Lower lobe of right lung (tissue), 2 donors: ENCODE measurements around the gene WNT4. TPM values are rescaled to one million over a fixed set of nuclear protein-coding genes. Genes with fewer than 3 reads are reported as not detected.

ENCODE experiments used
- ATAC-seq, 2 donors: fragments of 200-7000 bp; cut with Tn5 transposase; one replicate each; pipeline ENCODE4 v1.9.1; 2020 to 2022; ENCODE audit warnings: mild to moderate bottlenecking in 2 of 2, moderate library complexity in 2 of 2
- DNase-seq: peaks from one replicate; pipeline ENCODE4 v3.0.0-alpha.2; 2020
- H3K27ac ChIP-seq: fragments of 200-600 bp; one replicate; pipeline ENCODE4 v1.8.0; 2022
- H3K27me3 ChIP-seq: fragments of 200-600 bp; one replicate; pipeline ENCODE4 v1.8.0; 2022; ENCODE audit warnings: low read depth
- H3K36me3 ChIP-seq: fragments of 200-600 bp; one replicate; pipeline ENCODE4 v1.8.0; 2022; ENCODE audit warnings: mild to moderate bottlenecking
- H3K4me1 ChIP-seq: fragments of 200-600 bp; one replicate; pipeline ENCODE4 v1.8.0; 2022
- H3K4me3 ChIP-seq: fragments of 200-600 bp; one replicate; pipeline ENCODE4 v1.8.0; 2022; ENCODE audit warnings: mild to moderate bottlenecking
- H3K9me3 ChIP-seq: fragments of 200-600 bp; one replicate; pipeline ENCODE4 v1.8.0; 2022
- intact Hi-C: fragments of 100-400 bp; cut with DNase I; formaldehyde crosslinking; loops from one replicate; pipeline ENCODE4 v1.11.0; 2022
- total RNA-seq: library from RNA; stranded (reverse); fragmentation: NEBNext Ultra II Directional; extraction: Animal tissue kit (Norgen Biotek cat#: 25700); gene quantifications from one replicate; pipeline ENCODE4 v1.2.1, GENCODE V29; 2021
- TF ChIP-seq, protein P1 (sequence below): fragments of 200-600 bp; IDR thresholded peaks from one replicate; pipeline ENCODE4 v1.8.0; 2022; ENCODE audit warnings: antibody characterized with exemption, mild to moderate bottlenecking
- donor health status: DM: no; HTN: yes; CAD: no; lungs with severe emphysema.

The WNT4 gene
- total RNA-seq, 1 donor from 2014 or later = 3.8 TPM

DNA sequence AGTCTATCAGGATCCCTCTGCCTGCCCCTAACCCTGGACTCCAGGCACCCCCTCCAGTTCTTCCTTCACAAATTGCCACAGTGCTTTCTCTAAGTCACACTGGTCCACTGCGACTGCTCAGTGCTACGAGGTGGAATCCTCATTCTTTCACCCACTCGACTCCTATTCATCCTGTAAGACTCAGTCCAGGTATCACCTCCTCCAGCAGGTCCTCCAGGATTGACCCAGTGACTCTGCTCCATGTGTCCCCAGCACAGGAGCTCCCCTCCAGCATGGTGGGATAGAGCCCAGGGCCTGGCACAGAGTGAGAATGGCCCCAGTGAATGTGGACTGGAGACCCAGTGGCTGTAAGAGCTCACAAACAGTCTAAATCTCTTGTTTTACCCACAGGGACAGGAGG is 45.5 kb upstream of the WNT4 start:
- Histone ChIP-seq H3K4me3 (no peak overlapping the region), H3K27ac (no peak overlapping the region), H3K27me3 (peaks cover 28% of the 10 kb centered on the region), H3K4me1 (no peaks in the 10 kb centered on the region), H3K36me3 (no peaks in the 10 kb centered on the region), H3K9me3 (no peaks in the 10 kb centered on the region)
- DNase-seq (no peak), ATAC-seq (no peak)
- intact Hi-C loops = no loop called here
- TF ChIP-seq, protein P1, sequence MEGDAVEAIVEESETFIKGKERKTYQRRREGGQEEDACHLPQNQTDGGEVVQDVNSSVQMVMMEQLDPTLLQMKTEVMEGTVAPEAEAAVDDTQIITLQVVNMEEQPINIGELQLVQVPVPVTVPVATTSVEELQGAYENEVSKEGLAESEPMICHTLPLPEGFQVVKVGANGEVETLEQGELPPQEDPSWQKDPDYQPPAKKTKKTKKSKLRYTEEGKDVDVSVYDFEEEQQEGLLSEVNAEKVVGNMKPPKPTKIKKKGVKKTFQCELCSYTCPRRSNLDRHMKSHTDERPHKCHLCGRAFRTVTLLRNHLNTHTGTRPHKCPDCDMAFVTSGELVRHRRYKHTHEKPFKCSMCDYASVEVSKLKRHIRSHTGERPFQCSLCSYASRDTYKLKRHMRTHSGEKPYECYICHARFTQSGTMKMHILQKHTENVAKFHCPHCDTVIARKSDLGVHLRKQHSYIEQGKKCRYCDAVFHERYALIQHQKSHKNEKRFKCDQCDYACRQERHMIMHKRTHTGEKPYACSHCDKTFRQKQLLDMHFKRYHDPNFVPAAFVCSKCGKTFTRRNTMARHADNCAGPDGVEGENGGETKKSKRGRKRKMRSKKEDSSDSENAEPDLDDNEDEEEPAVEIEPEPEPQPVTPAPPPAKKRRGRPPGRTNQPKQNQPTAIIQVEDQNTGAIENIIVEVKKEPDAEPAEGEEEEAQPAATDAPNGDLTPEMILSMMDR = no peak

DNA sequence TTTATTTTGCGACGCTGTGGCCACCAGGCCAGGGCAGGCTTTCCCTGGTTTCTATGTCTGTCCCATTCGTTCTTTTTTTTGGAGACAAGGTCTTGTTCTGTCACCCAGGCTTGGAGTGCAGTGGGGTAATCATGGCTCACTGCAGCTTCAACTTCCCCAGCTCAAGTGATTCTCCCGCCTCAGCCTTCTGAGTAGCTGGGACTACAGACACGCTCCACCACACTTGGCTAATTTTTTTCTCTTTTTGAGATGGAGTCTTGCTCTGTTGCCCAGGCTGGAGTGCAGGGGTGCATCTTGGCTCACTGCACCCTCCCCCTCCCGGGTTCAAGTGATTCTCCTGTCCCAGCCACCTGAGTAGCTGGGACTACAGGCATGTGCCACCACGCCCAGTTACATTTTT is 43.4 kb upstream of the WNT4 start:
- H3K36me3 ChIP-seq = no peaks in the 10 kb centered on the region

DNA sequence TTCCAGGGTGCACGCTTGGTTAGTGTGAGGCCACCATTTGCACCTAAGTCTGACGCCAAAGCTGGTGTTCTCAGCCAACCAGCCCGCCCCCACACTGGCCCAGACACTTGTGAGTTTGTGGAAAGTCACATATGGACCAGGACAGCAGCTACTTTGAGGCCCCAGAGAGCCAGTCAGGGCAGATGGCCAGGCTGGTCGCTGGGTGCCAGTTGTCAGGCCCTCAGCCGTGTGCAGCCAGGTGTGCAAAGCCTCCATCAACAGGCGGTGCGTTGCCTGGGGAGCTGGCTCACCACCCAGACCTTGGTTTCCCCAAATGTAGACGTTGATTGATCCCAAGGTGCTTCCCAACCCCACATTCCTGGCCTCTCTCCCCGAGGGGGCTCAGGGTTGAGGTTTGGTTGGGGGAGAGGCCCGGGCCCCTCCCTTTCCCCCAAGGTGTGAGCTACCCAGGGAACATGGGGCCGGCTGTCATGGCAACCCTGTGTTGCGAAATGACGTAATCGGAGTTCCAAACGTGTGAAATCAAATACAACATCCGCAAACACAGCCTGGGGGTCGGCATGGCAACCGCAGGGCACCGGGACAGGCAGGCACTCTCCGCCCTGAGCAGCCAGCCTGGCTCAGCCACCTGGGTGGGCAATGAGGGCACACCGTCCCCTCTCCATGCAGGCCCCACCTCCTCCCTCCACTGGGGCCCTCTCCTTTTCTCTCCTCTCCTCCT is 42.2 kb upstream of the WNT4 start:
- no peak overlapping the region for H3K27ac ChIP-seq
- ATAC-seq = peak; percentile 65 to 71
- DNase-seq = peak; percentile 65
- H3K4me1 ChIP-seq = no peaks in the 10 kb centered on the region
- H3K4me3 ChIP-seq = no peak overlapping the region
- intact Hi-C loops = no loop called here
- TF ChIP-seq, protein P1 = no peak
- H3K27me3 ChIP-seq = peaks cover 28% of the 10 kb centered on the region
- no peaks in the 10 kb centered on the region for H3K9me3 ChIP-seq
- H3K36me3 ChIP-seq = no peaks in the 10 kb centered on the region

More for the DNA sequence above, 43.4 kb upstream of the WNT4 start:
- Histone ChIP-seq H3K4me3 (no peak overlapping the region), H3K27me3 (peaks cover 28% of the 10 kb centered on the region), H3K4me1 (no peaks in the 10 kb centered on the region), H3K9me3 (no peaks in the 10 kb centered on the region), H3K27ac (no peak overlapping the region)
- no peak for DNase-seq
- TF ChIP-seq, protein P1 = no peak
- no peak for ATAC-seq
- intact Hi-C loops = no loop called here

DNA sequence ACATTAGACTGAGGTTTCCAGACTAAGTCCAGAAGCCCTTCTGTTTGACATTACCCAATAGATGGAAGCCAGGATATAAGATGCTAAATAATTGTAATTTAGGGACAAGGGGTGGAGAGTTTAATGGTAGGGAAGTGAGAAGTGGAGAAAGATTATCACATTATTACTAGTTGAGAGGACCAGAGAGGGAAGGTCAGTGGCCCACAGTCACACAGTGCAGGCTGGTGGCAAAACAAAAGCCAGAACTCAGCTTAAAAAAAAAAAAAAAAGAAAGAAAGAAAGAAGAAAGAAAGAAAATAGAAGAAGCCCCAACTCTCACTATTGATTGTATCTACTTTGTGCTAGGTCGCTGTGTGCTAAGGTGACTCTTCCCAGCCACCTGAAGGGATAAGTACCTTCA is 41.6 kb upstream of the WNT4 start:
- H3K27ac ChIP-seq = no peak overlapping the region
- H3K9me3 ChIP-seq = no peaks in the 10 kb centered on the region
- intact Hi-C loops = no loop called here
- no peak for ATAC-seq
- no peaks in the 10 kb centered on the region for H3K36me3 ChIP-seq
- H3K4me1 ChIP-seq = no peaks in the 10 kb centered on the region
- peaks cover 28% of the 10 kb centered on the region for H3K27me3 ChIP-seq
- H3K4me3 ChIP-seq = no peak overlapping the region
- no peak for DNase-seq
- TF ChIP-seq, protein P1 = no peak

DNA sequence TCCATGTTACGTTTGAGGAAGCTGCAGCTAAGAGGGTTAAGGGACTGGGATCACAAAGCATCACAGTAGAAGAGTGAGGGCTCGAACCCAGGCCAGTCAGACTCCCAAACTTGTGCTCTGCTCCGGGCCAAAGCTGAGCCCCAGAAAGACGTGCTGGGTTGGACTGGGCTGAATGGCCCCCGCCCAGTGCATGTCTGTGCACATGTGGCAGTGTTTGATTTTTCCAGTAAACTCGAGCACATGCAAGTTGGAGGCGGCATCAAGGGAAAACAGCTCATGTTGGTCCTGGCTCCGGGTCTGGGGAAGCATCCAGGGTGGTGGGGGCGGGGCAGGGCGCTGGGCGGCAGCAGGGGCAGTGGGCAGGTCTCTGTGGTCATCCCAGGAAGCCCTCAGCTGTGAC is 39.8 kb upstream of the WNT4 start:
- Histone ChIP-seq H3K4me1 (no peaks in the 10 kb centered on the region), H3K36me3 (no peaks in the 10 kb centered on the region), H3K27ac (no peak overlapping the region), H3K27me3 (peaks cover 20% of the 10 kb centered on the region), H3K4me3 (no peak overlapping the region), H3K9me3 (no peaks in the 10 kb centered on the region)
- TF ChIP-seq, protein P1 = no peak
- DNase-seq (no peak), ATAC-seq (no peak)
- intact Hi-C loops = no loop called here
